Measurements from ENCODE around the gene AMHR2. TPM values are rescaled to one million over a fixed set of nuclear protein-coding genes. Genes with fewer than 3 reads are reported as not detected.
"Not testable (repeated sequence)": the region's sequence is repeated elsewhere in the genome, so short reads cannot be mapped to it uniquely, and the experiment has no call there.

AMHR2 gene
- polyA plus RNA-seq, 1 donor from 2014 or later: not detected

GRCh38 chr12:53430116-53430515 lies 6.5 kb downstream of the AMHR2 start (continued):
- no peak for TF ChIP-seq REST (IDR thresholded peaks at IDR 0.05; ENCODE audit: borderline replicate concordance)

- Histone ChIP-seq H3K79me2 (replicated peaks; ENCODE audit: insufficient read depth, low read length) (no peaks in the 10 kb centered on the region), H3K9me3 (ENCODE audit: low read length) (no peaks in the 10 kb centered on the region), H3K9ac (ENCODE audit: low read length) (no peak overlapping the region), H4K20me1 (ENCODE audit: insufficient read depth) (no peaks in the 10 kb centered on the region), H2AFZ (ENCODE audit: low read depth, low read length) (no peak overlapping the region), H3F3A (ENCODE audit: insufficient read depth, low read length, poor library complexity, severe bottlenecking) (no peaks in the 10 kb centered on the region), H3K9me2 (ENCODE audit: insufficient read depth, low read length) (no peaks in the 10 kb centered on the region), H3K4me2 (ENCODE audit: low read length) (no peak overlapping the region), H3K27ac (ENCODE audit: low read length) (no peak overlapping the region), H3K27me3 (ENCODE audit: insufficient read depth, low read depth, low read length) (no peaks in the 10 kb centered on the region), H3K4me3 (ENCODE audit: low read length) (no peak overlapping the region), H3K36me3 (ENCODE audit: insufficient read depth, low read length) (no peaks in the 10 kb centered on the region)
- TF ChIP-seq SMC3 (conservative IDR thresholded peaks at IDR 0.05; ENCODE audit: poor library complexity) (no peak), EZH2 (IDR thresholded peaks at IDR 0.05; ENCODE audit: borderline replicate concordance, insufficient read depth, low read length, poor library complexity, severe bottlenecking) (no peak), REST (IDR thresholded peaks at IDR 0.05; ENCODE audit: borderline replicate concordance) (no peak), CTCF (IDR thresholded peaks at IDR 0.05; ENCODE audit: poor library complexity, severe bottlenecking) (no peak), POLR2AphosphoS5 (IDR thresholded peaks at IDR 0.05) (no peak), TAF1 (IDR thresholded peaks at IDR 0.05; ENCODE audit: low read depth) (no peak), EP300 (conservative IDR thresholded peaks at IDR 0.05; ENCODE audit: poor library complexity, severe bottlenecking) (no peak), RAD21 (conservative IDR thresholded peaks at IDR 0.05) (no peak), MXI1 (conservative IDR thresholded peaks at IDR 0.05; ENCODE audit: poor library complexity, severe bottlenecking) (no peak)
Measured at GRCh38 chr12:53431187-53431586, 7.5 kb downstream of the AMHR2 start.

- not testable (repeated sequence) for H3K4me3 ChIP-seq (ENCODE audit: low read length); H3K79me2 ChIP-seq (replicated peaks; ENCODE audit: insufficient read depth, low read length); H3K9ac ChIP-seq (ENCODE audit: low read length); H3K9me2 ChIP-seq (ENCODE audit: insufficient read depth, low read length); H3F3A ChIP-seq (ENCODE audit: insufficient read depth, low read length, poor library complexity, severe bottlenecking); H4K20me1 ChIP-seq (ENCODE audit: insufficient read depth); H3K27ac ChIP-seq (ENCODE audit: low read length); H3K4me2 ChIP-seq (ENCODE audit: low read length); H3K27me3 ChIP-seq (ENCODE audit: insufficient read depth, low read depth, low read length); H3K9me3 ChIP-seq (ENCODE audit: low read length); H3K36me3 ChIP-seq (ENCODE audit: insufficient read depth, low read length); H2AFZ ChIP-seq (ENCODE audit: low read depth, low read length)
Measured at GRCh38 chr12:53435326-53435725, 11.7 kb downstream of the AMHR2 start.

- not testable (repeated sequence) for H3K36me3 ChIP-seq (ENCODE audit: insufficient read depth, low read length); H3F3A ChIP-seq (ENCODE audit: insufficient read depth, low read length, poor library complexity, severe bottlenecking); H3K27ac ChIP-seq (ENCODE audit: low read length); H2AFZ ChIP-seq (ENCODE audit: low read depth, low read length); H3K79me2 ChIP-seq (replicated peaks; ENCODE audit: insufficient read depth, low read length); H4K20me1 ChIP-seq (ENCODE audit: insufficient read depth); H3K4me3 ChIP-seq (ENCODE audit: low read length); H3K27me3 ChIP-seq (ENCODE audit: insufficient read depth, low read depth, low read length); H3K9me3 ChIP-seq (ENCODE audit: low read length); H3K4me2 ChIP-seq (ENCODE audit: low read length); H3K9me2 ChIP-seq (ENCODE audit: insufficient read depth, low read length); H3K9ac ChIP-seq (ENCODE audit: low read length)
Measured at GRCh38 chr12:53439582-53439981, 15.9 kb downstream of the AMHR2 start.

Measured in neural cell (in vitro differentiated cells).